ENCODE results near the gene RFK. TPM values are rescaled to one million over a fixed set of nuclear protein-coding genes. Genes with fewer than 3 reads are reported as not detected.

The RFK gene
- total RNA-seq, 1 experiment from 2014 or later, result 33.2 TPM

DNA sequence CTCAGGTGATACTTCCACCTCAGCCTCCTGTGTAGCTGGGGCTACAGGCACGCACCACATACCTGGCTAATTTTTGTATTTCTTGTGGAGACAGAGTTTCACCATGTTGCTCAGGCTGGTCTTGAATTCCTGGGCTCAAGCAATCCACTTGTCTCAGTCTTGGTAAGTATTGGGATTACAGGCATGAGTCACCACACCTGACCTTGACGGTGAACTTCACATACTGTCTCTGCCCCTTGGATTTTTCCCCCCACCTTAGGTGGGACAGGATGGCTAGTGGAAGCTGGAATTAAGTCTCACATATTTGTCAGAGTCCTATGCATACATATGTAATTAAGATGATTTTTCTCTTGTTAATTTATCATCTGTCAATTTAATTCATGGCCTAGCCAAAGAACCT is 20.9 kb upstream of the RFK start:
- BruUV-seq (replicated peaks), result no TSS peak
- Histone ChIP-seq H3K36me3 (ENCODE audit: control insufficient read depth, insufficient read depth, low read length) (no peaks in the 10 kb centered on the region), H3K4me1 (ENCODE audit: control insufficient read depth, insufficient read depth, low read length) (no peaks in the 10 kb centered on the region), H3K4me3 (ENCODE audit: low read depth in 2 of 2, low read length in 2 of 2) (no peak overlapping the region), H3K27me3 (ENCODE audit: control insufficient read depth, insufficient read depth, low read length) (no peaks in the 10 kb centered on the region), H3K27ac (ENCODE audit: low read length) (no peak overlapping the region), H3K9me3 (ENCODE audit: control insufficient read depth, insufficient read depth, low read depth, low read length) (no peaks in the 10 kb centered on the region)
- TF ChIP-seq TCF7L2 (IDR thresholded peaks at IDR 0.05; ENCODE audit: low read depth, low read length) (no peak), SIN3A (IDR thresholded peaks at IDR 0.05; ENCODE audit: borderline replicate concordance, insufficient read depth, low read depth, low read length) (no peak), POLR2AphosphoS5 (IDR thresholded peaks at IDR 0.05; ENCODE audit: low read depth, low read length) (no peak)
- TF ChIP-seq, protein P1, sequence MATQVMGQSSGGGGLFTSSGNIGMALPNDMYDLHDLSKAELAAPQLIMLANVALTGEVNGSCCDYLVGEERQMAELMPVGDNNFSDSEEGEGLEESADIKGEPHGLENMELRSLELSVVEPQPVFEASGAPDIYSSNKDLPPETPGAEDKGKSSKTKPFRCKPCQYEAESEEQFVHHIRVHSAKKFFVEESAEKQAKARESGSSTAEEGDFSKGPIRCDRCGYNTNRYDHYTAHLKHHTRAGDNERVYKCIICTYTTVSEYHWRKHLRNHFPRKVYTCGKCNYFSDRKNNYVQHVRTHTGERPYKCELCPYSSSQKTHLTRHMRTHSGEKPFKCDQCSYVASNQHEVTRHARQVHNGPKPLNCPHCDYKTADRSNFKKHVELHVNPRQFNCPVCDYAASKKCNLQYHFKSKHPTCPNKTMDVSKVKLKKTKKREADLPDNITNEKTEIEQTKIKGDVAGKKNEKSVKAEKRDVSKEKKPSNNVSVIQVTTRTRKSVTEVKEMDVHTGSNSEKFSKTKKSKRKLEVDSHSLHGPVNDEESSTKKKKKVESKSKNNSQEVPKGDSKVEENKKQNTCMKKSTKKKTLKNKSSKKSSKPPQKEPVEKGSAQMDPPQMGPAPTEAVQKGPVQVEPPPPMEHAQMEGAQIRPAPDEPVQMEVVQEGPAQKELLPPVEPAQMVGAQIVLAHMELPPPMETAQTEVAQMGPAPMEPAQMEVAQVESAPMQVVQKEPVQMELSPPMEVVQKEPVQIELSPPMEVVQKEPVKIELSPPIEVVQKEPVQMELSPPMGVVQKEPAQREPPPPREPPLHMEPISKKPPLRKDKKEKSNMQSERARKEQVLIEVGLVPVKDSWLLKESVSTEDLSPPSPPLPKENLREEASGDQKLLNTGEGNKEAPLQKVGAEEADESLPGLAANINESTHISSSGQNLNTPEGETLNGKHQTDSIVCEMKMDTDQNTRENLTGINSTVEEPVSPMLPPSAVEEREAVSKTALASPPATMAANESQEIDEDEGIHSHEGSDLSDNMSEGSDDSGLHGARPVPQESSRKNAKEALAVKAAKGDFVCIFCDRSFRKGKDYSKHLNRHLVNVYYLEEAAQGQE (IDR thresholded peaks at IDR 0.05; ENCODE audit: insufficient read depth in 1 of 2, low read depth in 2 of 2, low read length in 1 of 2), result no peak
- TF ChIP-seq, protein P2, sequence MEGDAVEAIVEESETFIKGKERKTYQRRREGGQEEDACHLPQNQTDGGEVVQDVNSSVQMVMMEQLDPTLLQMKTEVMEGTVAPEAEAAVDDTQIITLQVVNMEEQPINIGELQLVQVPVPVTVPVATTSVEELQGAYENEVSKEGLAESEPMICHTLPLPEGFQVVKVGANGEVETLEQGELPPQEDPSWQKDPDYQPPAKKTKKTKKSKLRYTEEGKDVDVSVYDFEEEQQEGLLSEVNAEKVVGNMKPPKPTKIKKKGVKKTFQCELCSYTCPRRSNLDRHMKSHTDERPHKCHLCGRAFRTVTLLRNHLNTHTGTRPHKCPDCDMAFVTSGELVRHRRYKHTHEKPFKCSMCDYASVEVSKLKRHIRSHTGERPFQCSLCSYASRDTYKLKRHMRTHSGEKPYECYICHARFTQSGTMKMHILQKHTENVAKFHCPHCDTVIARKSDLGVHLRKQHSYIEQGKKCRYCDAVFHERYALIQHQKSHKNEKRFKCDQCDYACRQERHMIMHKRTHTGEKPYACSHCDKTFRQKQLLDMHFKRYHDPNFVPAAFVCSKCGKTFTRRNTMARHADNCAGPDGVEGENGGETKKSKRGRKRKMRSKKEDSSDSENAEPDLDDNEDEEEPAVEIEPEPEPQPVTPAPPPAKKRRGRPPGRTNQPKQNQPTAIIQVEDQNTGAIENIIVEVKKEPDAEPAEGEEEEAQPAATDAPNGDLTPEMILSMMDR (IDR thresholded peaks at IDR 0.05), result no peak
- intact Hi-C loops (cut with micrococcal nuclease; ENCODE audit: unreplicated experiment), result no loop called here
- DNase-seq (ENCODE audit: low read depth, low spot score) (no peak), ATAC-seq (no peak)
- ChIA-PET POLR2A (no interaction called here), CTCF (no interaction called here)
- in situ Hi-C loops (cut with HindIII; ENCODE audit: low pct_unique_long_range_greater_than_20kb, low sequenced_read_pairs), result no loop called here

DNA sequence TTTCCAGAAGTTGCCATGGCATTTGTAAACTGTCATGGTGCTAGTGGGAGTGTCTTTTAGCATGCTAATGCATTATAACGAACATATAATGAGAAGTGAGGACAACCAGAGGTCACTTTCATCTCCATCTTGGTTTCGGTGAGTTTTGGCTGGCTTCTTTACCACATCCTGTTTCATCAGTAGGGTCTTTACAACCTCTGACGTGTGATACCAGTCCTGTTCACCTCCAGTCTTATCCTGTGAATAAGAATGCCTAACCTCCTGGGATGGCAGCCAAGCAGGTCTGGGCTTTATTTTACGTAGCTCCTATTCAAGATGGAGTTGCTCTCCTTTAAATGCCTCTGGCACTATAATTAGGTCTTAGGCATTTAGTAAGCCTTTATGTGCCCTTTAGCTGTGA is 20.4 kb upstream of the RFK start:
- DNase-seq (ENCODE audit: low read depth, low spot score), result no peak
- no peak overlapping the region for H3K27ac ChIP-seq (ENCODE audit: low read length)

More for the DNA sequence above, 20.4 kb upstream of the RFK start:
- no TSS peak for BruUV-seq (replicated peaks)
- intact Hi-C loops (cut with micrococcal nuclease; ENCODE audit: unreplicated experiment), result no loop called here
- POLR2A ChIA-PET, result no interaction called here
- TF ChIP-seq POLR2AphosphoS5 (IDR thresholded peaks at IDR 0.05; ENCODE audit: low read depth, low read length) (no peak), TCF7L2 (IDR thresholded peaks at IDR 0.05; ENCODE audit: low read depth, low read length) (no peak), SIN3A (IDR thresholded peaks at IDR 0.05; ENCODE audit: borderline replicate concordance, insufficient read depth, low read depth, low read length) (no peak)
- TF ChIP-seq, protein P2 (IDR thresholded peaks at IDR 0.05), result no peak
- TF ChIP-seq, protein P1 (IDR thresholded peaks at IDR 0.05; ENCODE audit: insufficient read depth in 1 of 2, low read depth in 2 of 2, low read length in 1 of 2), result no peak
- H3K36me3 ChIP-seq (ENCODE audit: control insufficient read depth, insufficient read depth, low read length), result no peaks in the 10 kb centered on the region
- no peak for ATAC-seq
- no peaks in the 10 kb centered on the region for H3K4me1 ChIP-seq (ENCODE audit: control insufficient read depth, insufficient read depth, low read length)
- H3K4me3 ChIP-seq (ENCODE audit: low read depth in 2 of 2, low read length in 2 of 2), result no peak overlapping the region
- H3K27me3 ChIP-seq (ENCODE audit: control insufficient read depth, insufficient read depth, low read length), result no peaks in the 10 kb centered on the region
- H3K9me3 ChIP-seq (ENCODE audit: control insufficient read depth, insufficient read depth, low read depth, low read length), result no peaks in the 10 kb centered on the region
- CTCF ChIA-PET, result no interaction called here
- in situ Hi-C loops (cut with HindIII; ENCODE audit: low pct_unique_long_range_greater_than_20kb, low sequenced_read_pairs), result no loop called here
